ENCODE data around the gene PHAX.
"Not testable (repeated sequence)": the region's sequence is repeated elsewhere in the genome, so short reads cannot be mapped to it uniquely, and the experiment has no call there.

PHAX gene

GRCh38 chr5:126600631-126601511 is at the start of gene PHAX:
Gene PHAX (plus strand): TSS chr5:126600947. CDS start chr5:126600963, 16 bp downstream.
- peak; percentile 19 for DNase-seq

- no peak for DNase-seq
These were observed 48.1 kb upstream of the PHAX start for GRCh38 chr5:126552614-126553013.

GRCh38 chr5:126555101-126555500 is 45.6 kb upstream of the PHAX start:
- not testable (repeated sequence) for DNase-seq

GRCh38 chr5:126561908-126562307 is 38.8 kb upstream of the PHAX start:
- no peak for DNase-seq

GRCh38 chr5:126562823-126563222 is 37.9 kb upstream of the PHAX start:
- no peak for DNase-seq

GRCh38 chr5:126568206-126568755 is 32.5 kb upstream of the PHAX start:
- no peak for DNase-seq

GRCh38 chr5:126575644-126576043 is 25.1 kb upstream of the PHAX start:
- no peak for DNase-seq

GRCh38 chr5:126576974-126577373 is 23.8 kb upstream of the PHAX start:
- no peak for DNase-seq

GRCh38 chr5:126577415-126577814 is 23.3 kb upstream of the PHAX start:
- no peak for DNase-seq

- DNase-seq = no peak
These were observed 21.0 kb upstream of the PHAX start for GRCh38 chr5:126579716-126580115.

- DNase-seq = no peak
These were observed 17.0 kb upstream of the PHAX start for GRCh38 chr5:126583761-126584160.

GRCh38 chr5:126587551-126588390 is 13.0 kb upstream of the PHAX start:
- DNase-seq = no peak

GRCh38 chr5:126589536-126590297 is 11.0 kb upstream of the PHAX start:
- no peak for DNase-seq

GRCh38 chr5:126591549-126591948 is 9.2 kb upstream of the PHAX start:
- no peak for DNase-seq

- no peak for DNase-seq
These were observed 5.8 kb upstream of the PHAX start, which contains the start of gene ALDH7A1 for GRCh38 chr5:126594748-126595485. Gene ALDH7A1 (minus strand): TSS chr5:126595219. CDS start chr5:126595198, 21 bp downstream.

- no peak for DNase-seq
These were observed 5.2 kb upstream of the PHAX start for GRCh38 chr5:126595486-126596083.

GRCh38 chr5:126597156-126597555 is 3.6 kb upstream of the PHAX start:
- DNase-seq = no peak

- no peak for DNase-seq
These were observed 1.2 kb upstream of the PHAX start for GRCh38 chr5:126599499-126599898.

- DNase-seq = not testable (repeated sequence)
These were observed 646 bp upstream of the PHAX start for GRCh38 chr5:126599971-126600630.

- no peak for DNase-seq
These were observed 2.8 kb downstream of the PHAX start for GRCh38 chr5:126603402-126603991.
